Measurements from ENCODE around the gene SLC5A2. TPM values are rescaled to one million over a fixed set of nuclear protein-coding genes. Genes with fewer than 3 reads are reported as not detected.
A peak's percentile ranks its signal among the peaks of the same experiment; 100 is the strongest.

The SLC5A2 gene
- total and polyA plus RNA-seq, 2 of the 13 experiments (the other 11 are each of a cell fraction or from before 2014, with no cell fraction given): 0.24 to 0.97 TPM

GRCh38 chr16:31458844-31459686, 23.9 kb upstream of the SLC5A2 start, which contains the start of gene ARMC5 (continued):
- TF ChIP-seq ZNF512B (CRISPR knock-in tag; IDR thresholded peaks at IDR 0.05; ENCODE audit: borderline replicate concordance) (no peak), ZNF33B (CRISPR knock-in tag; IDR thresholded peaks at IDR 0.05) (peak; percentile 96), ZNF546 (CRISPR knock-in tag; conservative IDR thresholded peaks at IDR 0.05) (peak; percentile 87; the same call in 1 of the 2 replicates), ZNF766 (CRISPR knock-in tag; IDR thresholded peaks at IDR 0.05; ENCODE audit: borderline replicate concordance) (no peak; the same call in 1 of the 2 replicates), SMARCC2 (IDR thresholded peaks at IDR 0.05) (no peak), ZNF678 (CRISPR knock-in tag; IDR thresholded peaks at IDR 0.05) (peak; percentile 70; the same call in 1 of the 2 replicates), NCOR1 (IDR thresholded peaks at IDR 0.05; ENCODE audit: borderline replicate concordance, low read length) (peak; percentile 77), ZNF160 (CRISPR knock-in tag; IDR thresholded peaks at IDR 0.05) (peak; percentile 63), ZNF816 (CRISPR knock-in tag; IDR thresholded peaks at IDR 0.05; ENCODE audit: borderline replicate concordance) (no peak; the same call in 1 of the 2 replicates), SALL1 (CRISPR knock-in tag; IDR thresholded peaks at IDR 0.05) (peak; percentile 95), SMC3 (IDR thresholded peaks at IDR 0.05; ENCODE audit: low read length) (no peak), GABPB1 (CRISPR knock-in tag; IDR thresholded peaks at IDR 0.05) (peak; percentile 96), GPN1 (CRISPR knock-in tag; IDR thresholded peaks at IDR 0.05; ENCODE audit: borderline replicate concordance) (peak; percentile 11; the same call in 1 of the 2 replicates), ATAD3A (CRISPR knock-in tag; IDR thresholded peaks at IDR 0.05) (no peak), DBP (CRISPR knock-in tag; IDR thresholded peaks at IDR 0.05; ENCODE audit: not compliant biosample characterization) (peak; percentile 69), ZBTB38 (CRISPR knock-in tag; IDR thresholded peaks at IDR 0.05) (peak; percentile 81), PATZ1 (CRISPR knock-in tag; IDR thresholded peaks at IDR 0.05) (peak; percentile 80; the same call in 1 of the 2 replicates), MIER3 (CRISPR knock-in tag; IDR thresholded peaks at IDR 0.05; ENCODE audit: borderline replicate concordance) (peak; percentile 95; the same call in 1 of the 2 replicates), SRF (IDR thresholded peaks at IDR 0.05; ENCODE audit: low read depth, low read length) (no peak), SIX1 (CRISPR knock-in tag; IDR thresholded peaks at IDR 0.05; ENCODE audit: borderline replicate concordance) (no peak), THAP11 (CRISPR knock-in tag; IDR thresholded peaks at IDR 0.05) (peak; percentile 99), MAFF (IDR thresholded peaks at IDR 0.05; ENCODE audit: low read depth, low read length) (no peak; the same call in 1 of the 2 replicates)
- TF ChIP-seq, protein P1, sequence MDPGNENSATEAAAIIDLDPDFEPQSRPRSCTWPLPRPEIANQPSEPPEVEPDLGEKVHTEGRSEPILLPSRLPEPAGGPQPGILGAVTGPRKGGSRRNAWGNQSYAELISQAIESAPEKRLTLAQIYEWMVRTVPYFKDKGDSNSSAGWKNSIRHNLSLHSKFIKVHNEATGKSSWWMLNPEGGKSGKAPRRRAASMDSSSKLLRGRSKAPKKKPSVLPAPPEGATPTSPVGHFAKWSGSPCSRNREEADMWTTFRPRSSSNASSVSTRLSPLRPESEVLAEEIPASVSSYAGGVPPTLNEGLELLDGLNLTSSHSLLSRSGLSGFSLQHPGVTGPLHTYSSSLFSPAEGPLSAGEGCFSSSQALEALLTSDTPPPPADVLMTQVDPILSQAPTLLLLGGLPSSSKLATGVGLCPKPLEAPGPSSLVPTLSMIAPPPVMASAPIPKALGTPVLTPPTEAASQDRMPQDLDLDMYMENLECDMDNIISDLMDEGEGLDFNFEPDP (CRISPR knock-in tag; conservative IDR thresholded peaks at IDR 0.05): 0 out of 2 replicates have a peak, but pooled peaks have one; percentile 74
